Measurements from ENCODE around the gene GABBR2.
"Not testable (repeated sequence)": the region's sequence is repeated elsewhere in the genome, so short reads cannot be mapped to it uniquely, and the experiment has no call there.

Gene GABBR2

GRCh38 chr9:98521141-98521540, 187.6 kb downstream of the GABBR2 start:
- no peak overlapping the region for H3K4me3 ChIP-seq (ENCODE audit: low read depth, low read length)
- no peaks in the 10 kb centered on the region; the same call in 1 of the 2 replicates for H3K4me1 ChIP-seq (ENCODE audit: control insufficient read depth, insufficient read depth, low read length)
- no peaks in the 10 kb centered on the region for H3K9me3 ChIP-seq (ENCODE audit: control insufficient read depth, insufficient read depth, low read length)
- H3K36me3 ChIP-seq (ENCODE audit: control insufficient read depth, insufficient read depth, low read length), result no peaks in the 10 kb centered on the region
- H3K9ac ChIP-seq (ENCODE audit: low read depth, low read length), result no peak overlapping the region
- no peaks in the 10 kb centered on the region for H3K27me3 ChIP-seq (ENCODE audit: control insufficient read depth, insufficient read depth, low read length)
- H3K27ac ChIP-seq (ENCODE audit: low read depth, low read length), result no peak overlapping the region

GRCh38 chr9:98520221-98520960, 188.3 kb downstream of the GABBR2 start:
- Histone ChIP-seq H3K36me3 (ENCODE audit: control insufficient read depth, insufficient read depth, low read length) (no peaks in the 10 kb centered on the region), H3K9ac (ENCODE audit: low read depth, low read length) (no peak overlapping the region), H3K27me3 (ENCODE audit: control insufficient read depth, insufficient read depth, low read length) (no peaks in the 10 kb centered on the region), H3K4me3 (ENCODE audit: low read depth, low read length) (no peak overlapping the region), H3K9me3 (ENCODE audit: control insufficient read depth, insufficient read depth, low read length) (no peaks in the 10 kb centered on the region), H3K4me1 (ENCODE audit: control insufficient read depth, insufficient read depth, low read length) (no peaks in the 10 kb centered on the region; the same call in 1 of the 2 replicates), H3K27ac (ENCODE audit: low read depth, low read length) (no peak overlapping the region)

DNA sequence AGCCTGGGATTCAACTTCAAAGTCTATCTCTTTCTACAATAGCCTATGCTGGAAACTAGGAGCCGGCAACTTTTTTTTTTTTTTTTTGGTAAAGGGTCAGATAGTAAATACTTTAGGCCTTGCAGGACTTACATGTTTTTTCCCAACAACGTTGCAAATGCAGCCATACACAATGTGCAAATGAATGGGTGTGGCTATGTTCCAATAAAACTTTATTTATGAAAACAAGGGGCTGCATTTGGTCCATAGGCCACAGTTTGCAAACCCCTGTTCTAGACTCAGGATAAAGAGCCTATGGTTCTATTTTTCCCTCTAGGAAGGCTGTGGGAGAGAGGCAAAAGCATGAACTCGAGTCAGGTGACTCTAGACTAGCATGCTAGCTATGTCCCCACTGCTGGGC, 189.1 kb downstream of the GABBR2 start:
- H3K36me3 ChIP-seq (ENCODE audit: control insufficient read depth, insufficient read depth, low read length), result no peaks in the 10 kb centered on the region
- H3K9me3 ChIP-seq (ENCODE audit: control insufficient read depth, insufficient read depth, low read length), result no peaks in the 10 kb centered on the region
- H3K27me3 ChIP-seq (ENCODE audit: control insufficient read depth, insufficient read depth, low read length), result no peaks in the 10 kb centered on the region
- H3K4me3 ChIP-seq (ENCODE audit: low read depth, low read length), result no peak overlapping the region
- no peak overlapping the region for H3K27ac ChIP-seq (ENCODE audit: low read depth, low read length)
- H3K4me1 ChIP-seq (ENCODE audit: control insufficient read depth, insufficient read depth, low read length), result no peaks in the 10 kb centered on the region; the same call in 1 of the 2 replicates
- H3K9ac ChIP-seq (ENCODE audit: low read depth, low read length), result no peak overlapping the region

DNA sequence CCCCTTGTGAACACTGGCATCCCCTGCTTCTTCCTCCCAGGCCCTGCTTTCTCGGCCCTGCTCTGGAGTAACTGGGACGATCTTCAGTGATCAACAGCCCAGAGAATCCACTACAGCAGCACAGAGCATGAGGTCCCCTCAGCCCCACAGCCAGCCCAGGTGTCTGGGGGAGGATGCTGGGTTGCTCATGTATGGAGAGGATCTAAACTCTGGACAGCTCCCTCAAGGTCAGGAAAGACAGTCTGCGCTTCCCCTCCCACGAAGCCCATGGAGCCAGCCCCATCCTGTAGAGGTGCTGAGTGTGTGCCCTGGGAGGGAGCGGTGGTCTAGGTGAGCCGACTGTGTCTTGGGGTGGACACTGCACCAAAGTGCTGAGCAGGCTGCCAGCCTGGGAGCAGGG, 190.2 kb downstream of the GABBR2 start:
- no peak overlapping the region for H3K4me3 ChIP-seq (ENCODE audit: low read depth, low read length)
- H3K9me3 ChIP-seq (ENCODE audit: control insufficient read depth, insufficient read depth, low read length), result no peaks in the 10 kb centered on the region
- no peaks in the 10 kb centered on the region for H3K27me3 ChIP-seq (ENCODE audit: control insufficient read depth, insufficient read depth, low read length)
- no peaks in the 10 kb centered on the region for H3K36me3 ChIP-seq (ENCODE audit: control insufficient read depth, insufficient read depth, low read length)
- no peaks in the 10 kb centered on the region; the same call in 1 of the 2 replicates for H3K4me1 ChIP-seq (ENCODE audit: control insufficient read depth, insufficient read depth, low read length)
- H3K9ac ChIP-seq (ENCODE audit: low read depth, low read length), result no peak overlapping the region
- H3K27ac ChIP-seq (ENCODE audit: low read depth, low read length), result no peak overlapping the region

DNA sequence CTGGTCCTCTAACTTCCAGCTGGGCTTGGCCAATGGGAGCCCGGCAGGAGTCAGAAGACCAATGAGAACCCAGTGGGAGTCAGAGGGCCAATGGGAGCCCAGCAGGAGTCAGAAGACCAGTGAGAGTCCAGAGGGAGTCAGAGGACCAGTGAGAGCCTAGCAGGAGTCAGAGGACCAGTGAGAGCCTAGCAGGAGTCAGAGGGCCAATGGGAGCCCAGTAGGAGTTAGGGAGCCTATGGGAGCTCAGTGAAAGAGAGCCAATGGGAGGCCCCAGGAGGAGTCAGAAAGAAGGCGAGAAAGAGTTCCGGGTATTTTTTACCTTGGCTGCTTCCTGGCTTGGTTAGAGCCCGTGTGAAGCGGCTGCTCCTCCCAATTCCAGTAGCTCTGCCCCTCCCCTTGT, 191.0 kb downstream of the GABBR2 start:
- Histone ChIP-seq H3K9ac (ENCODE audit: low read depth, low read length) (no peak overlapping the region), H3K36me3 (ENCODE audit: control insufficient read depth, insufficient read depth, low read length) (no peaks in the 10 kb centered on the region), H3K4me1 (ENCODE audit: control insufficient read depth, insufficient read depth, low read length) (no peaks in the 10 kb centered on the region), H3K27ac (ENCODE audit: low read depth, low read length) (no peak overlapping the region), H3K9me3 (ENCODE audit: control insufficient read depth, insufficient read depth, low read length) (no peaks in the 10 kb centered on the region), H3K27me3 (ENCODE audit: control insufficient read depth, insufficient read depth, low read length) (no peaks in the 10 kb centered on the region), H3K4me3 (ENCODE audit: low read depth, low read length) (no peak overlapping the region)

DNA sequence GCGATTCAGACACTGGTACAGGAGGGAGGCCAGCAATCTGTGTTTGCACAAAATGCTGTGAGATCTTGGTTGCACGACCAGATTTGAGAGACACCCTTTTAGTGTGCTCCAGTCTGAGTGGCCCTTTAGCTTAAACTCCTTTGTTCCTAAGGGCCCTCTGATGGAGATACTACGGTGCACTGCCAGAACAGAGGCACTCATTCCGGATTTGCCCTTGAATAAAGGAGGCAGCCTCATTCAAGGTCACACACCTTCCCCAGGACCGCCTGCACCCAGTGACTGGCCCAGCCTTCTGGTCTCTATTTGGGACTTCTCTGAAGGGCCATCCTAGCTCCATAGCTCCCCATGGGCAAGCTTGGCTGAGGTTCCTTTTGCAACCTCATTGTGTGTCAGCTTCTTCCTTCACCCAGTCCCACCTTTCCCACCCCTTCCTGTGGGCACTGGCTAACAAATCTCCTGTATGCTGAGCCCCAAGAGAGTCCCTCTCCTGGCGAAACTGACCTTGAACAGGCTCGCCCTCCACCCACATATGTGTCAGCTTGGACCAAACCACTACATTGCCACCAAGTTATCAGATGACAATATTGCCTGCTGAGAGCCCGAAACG, 191.7 kb downstream of the GABBR2 start:
- no peak overlapping the region for H3K27ac ChIP-seq (ENCODE audit: low read depth, low read length)
- no peak overlapping the region for H3K4me3 ChIP-seq (ENCODE audit: low read depth, low read length)
- H3K27me3 ChIP-seq (ENCODE audit: control insufficient read depth, insufficient read depth, low read length), result no peaks in the 10 kb centered on the region
- no peaks in the 10 kb centered on the region for H3K36me3 ChIP-seq (ENCODE audit: control insufficient read depth, insufficient read depth, low read length)
- no peaks in the 10 kb centered on the region for H3K9me3 ChIP-seq (ENCODE audit: control insufficient read depth, insufficient read depth, low read length)
- no peaks in the 10 kb centered on the region for H3K4me1 ChIP-seq (ENCODE audit: control insufficient read depth, insufficient read depth, low read length)
- H3K9ac ChIP-seq (ENCODE audit: low read depth, low read length), result no peak overlapping the region

GRCh38 chr9:98516205-98516896, 192.4 kb downstream of the GABBR2 start:
- no peaks in the 10 kb centered on the region for H3K9me3 ChIP-seq (ENCODE audit: control insufficient read depth, insufficient read depth, low read length)
- H3K27ac ChIP-seq (ENCODE audit: low read depth, low read length), result no peak overlapping the region
- H3K9ac ChIP-seq (ENCODE audit: low read depth, low read length), result no peak overlapping the region
- H3K4me3 ChIP-seq (ENCODE audit: low read depth, low read length), result no peak overlapping the region
- no peaks in the 10 kb centered on the region for H3K4me1 ChIP-seq (ENCODE audit: control insufficient read depth, insufficient read depth, low read length)
- H3K36me3 ChIP-seq (ENCODE audit: control insufficient read depth, insufficient read depth, low read length), result no peaks in the 10 kb centered on the region
- no peaks in the 10 kb centered on the region for H3K27me3 ChIP-seq (ENCODE audit: control insufficient read depth, insufficient read depth, low read length)

DNA sequence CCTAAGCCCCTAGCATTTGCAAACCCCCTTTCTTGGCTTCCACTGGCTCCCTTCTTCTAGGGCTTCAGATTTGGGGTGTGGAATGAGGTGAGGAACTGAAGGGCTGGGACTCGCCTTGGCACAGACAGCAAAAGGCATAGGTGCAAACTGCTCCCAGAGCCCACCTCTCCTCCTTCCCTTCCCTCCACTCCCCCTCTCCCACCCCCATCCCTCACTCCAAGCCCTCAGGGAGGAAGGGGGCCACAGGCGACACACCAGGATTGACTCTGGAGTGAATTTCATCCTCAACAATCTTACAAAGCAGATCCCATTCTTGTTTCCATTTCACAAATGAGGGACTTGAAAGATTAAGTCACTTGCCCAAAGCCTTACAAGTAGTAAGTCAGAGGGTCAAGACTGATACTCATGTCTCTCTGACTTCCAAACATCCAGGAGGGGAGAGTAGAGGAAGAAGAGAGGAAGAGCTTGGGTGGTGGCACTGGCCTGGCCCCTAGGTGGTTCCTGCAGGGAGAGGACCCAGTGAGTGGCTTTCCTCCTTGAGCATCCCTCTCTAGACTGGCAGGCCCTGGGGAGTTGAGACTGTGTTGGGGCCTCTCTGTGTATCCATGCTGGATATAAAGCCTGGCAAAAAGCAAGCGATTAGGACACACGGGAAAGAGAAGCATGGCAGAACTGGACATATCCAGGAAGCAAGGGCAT, 193.1 kb downstream of the GABBR2 start:
- Histone ChIP-seq H3K27me3 (ENCODE audit: control insufficient read depth, insufficient read depth, low read length) (no peaks in the 10 kb centered on the region), H3K4me1 (ENCODE audit: control insufficient read depth, insufficient read depth, low read length) (no peaks in the 10 kb centered on the region), H3K9me3 (ENCODE audit: control insufficient read depth, insufficient read depth, low read length) (no peaks in the 10 kb centered on the region), H3K4me3 (ENCODE audit: low read depth, low read length) (no peak overlapping the region), H3K9ac (ENCODE audit: low read depth, low read length) (no peak overlapping the region), H3K36me3 (ENCODE audit: control insufficient read depth, insufficient read depth, low read length) (no peaks in the 10 kb centered on the region), H3K27ac (ENCODE audit: low read depth, low read length) (no peak overlapping the region)

DNA sequence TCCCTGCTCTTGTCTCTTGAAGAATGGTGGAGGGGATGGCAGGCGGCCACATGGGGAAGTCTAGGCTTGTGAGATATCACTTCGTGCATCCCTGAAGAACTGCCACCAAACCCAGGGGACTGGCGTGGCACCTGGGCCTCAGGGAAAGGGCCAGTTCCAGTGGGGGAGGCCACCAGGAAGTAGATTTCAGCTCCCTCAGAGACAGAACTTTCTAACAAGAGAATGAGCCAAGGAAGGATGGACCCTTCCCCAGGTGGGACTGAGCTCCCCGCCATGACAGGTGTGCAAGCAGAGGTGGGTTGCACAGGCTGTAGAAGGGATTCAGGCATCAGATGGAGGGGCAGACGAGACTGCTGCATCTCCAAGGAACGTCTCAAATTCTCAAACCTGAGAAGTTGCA, 193.9 kb downstream of the GABBR2 start:
- Histone ChIP-seq H3K36me3 (ENCODE audit: control insufficient read depth, insufficient read depth, low read length) (no peaks in the 10 kb centered on the region), H3K27ac (ENCODE audit: low read depth, low read length) (no peak overlapping the region), H3K4me3 (ENCODE audit: low read depth, low read length) (no peak overlapping the region), H3K27me3 (ENCODE audit: control insufficient read depth, insufficient read depth, low read length) (no peaks in the 10 kb centered on the region), H3K9ac (ENCODE audit: low read depth, low read length) (no peak overlapping the region), H3K4me1 (ENCODE audit: control insufficient read depth, insufficient read depth, low read length) (no peaks in the 10 kb centered on the region), H3K9me3 (ENCODE audit: control insufficient read depth, insufficient read depth, low read length) (no peaks in the 10 kb centered on the region)

DNA sequence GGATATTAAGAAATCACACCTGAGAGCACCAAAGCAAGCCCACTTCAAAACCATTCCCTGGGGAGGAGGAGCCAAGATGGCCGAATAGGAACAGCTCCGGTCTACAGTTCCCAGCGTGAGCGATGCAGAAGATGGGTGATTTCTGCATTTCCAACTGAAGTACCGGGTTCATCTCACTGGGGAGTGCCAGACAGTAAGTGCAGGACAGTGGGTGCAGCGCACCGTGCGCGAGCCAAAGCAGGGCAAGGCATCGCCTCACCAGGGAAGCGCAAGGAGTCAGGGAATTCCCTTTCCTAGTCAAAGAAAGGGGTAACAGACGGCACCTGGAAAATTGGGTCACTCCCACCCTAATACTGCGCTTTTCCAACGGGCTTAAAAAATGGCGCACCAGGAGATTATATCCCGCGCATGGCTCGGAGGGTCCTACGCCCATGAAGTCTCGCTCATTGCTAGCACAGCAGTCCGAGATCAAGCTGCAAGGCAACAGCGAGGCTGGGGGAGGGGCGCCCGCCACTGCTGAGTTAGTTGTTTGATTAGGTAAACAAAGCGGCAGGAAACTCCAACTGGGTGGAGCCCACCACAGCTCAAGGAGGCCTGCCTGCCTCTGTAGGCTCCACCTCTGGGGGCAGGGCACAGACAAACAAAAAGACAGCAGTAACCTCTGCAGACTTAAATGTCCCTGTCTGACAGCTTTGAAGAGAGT, 200.4 kb downstream of the GABBR2 start:
- H3K9me3 ChIP-seq (ENCODE audit: control insufficient read depth, insufficient read depth, low read length), result peaks cover 13% of the 10 kb centered on the region
- not testable (repeated sequence) for H3K27ac ChIP-seq (ENCODE audit: low read depth, low read length); H3K4me3 ChIP-seq (ENCODE audit: low read depth, low read length); H3K9ac ChIP-seq (ENCODE audit: low read depth, low read length); H3K36me3 ChIP-seq (ENCODE audit: control insufficient read depth, insufficient read depth, low read length); H3K27me3 ChIP-seq (ENCODE audit: control insufficient read depth, insufficient read depth, low read length)
- H3K4me1 ChIP-seq (ENCODE audit: control insufficient read depth, insufficient read depth, low read length), result peaks cover 14% of the 10 kb centered on the region

Data from HUES48 (cell line).